SH-SY5Y (cell line): ENCODE results near the gene DCN.

Source experiments
- GATA2 ChIP-seq: IDR thresholded peaks from 2 replicates; pipeline ENCODE4 v1.6.1; 2011; ENCODE audit warnings: mild to moderate bottlenecking, low read depth, low read length
- GATA3 ChIP-seq: IDR thresholded peaks from 2 replicates; pipeline ENCODE4 v1.6.1; 2011; ENCODE audit warnings: low read depth, mild to moderate bottlenecking, low read length, moderate library complexity

DNA sequence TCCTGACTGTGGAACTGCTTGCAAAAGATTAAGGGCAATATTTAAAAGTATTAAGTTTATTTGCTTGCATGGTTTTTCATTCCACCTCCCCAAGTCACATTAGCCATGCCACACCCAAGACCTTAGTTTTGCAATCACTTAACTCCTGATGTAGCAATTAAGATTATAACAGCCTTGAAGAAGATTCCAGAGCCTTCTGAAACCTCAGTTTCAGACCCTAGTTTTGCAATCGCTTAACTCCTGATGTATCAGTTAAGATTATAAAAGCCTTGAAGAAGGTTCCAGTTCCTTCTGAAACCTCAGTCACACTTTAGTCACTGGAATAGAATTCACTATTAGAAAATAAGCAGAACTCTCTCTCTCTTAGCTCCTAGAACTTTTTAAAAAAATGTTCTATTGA, 42.7 kb upstream of the DCN start:
- TF ChIP-seq GATA2 (no peak), GATA3 (no peak)
